Neutrophil (primary cell): Measurements from ENCODE around the gene MYORG.

Experiments used
- H3K27ac ChIP-seq: fragments of 200-600 bp; sonication (generic); 2 replicates; pipeline ENCODE4 v1.5.1; 2016; ENCODE audit warnings: mild to moderate bottlenecking, moderate library complexity
- H3K27me3 ChIP-seq: fragments of 200-600 bp; sonication (generic); 2 replicates; pipeline ENCODE4 v1.6.0; 2016; ENCODE audit warnings: mild to moderate bottlenecking
- H3K36me3 ChIP-seq: fragments of 200-600 bp; sonication (generic); 2 replicates; pipeline ENCODE4 v1.5.1; 2017
- H3K4me1 ChIP-seq, 2 experiments: fragments of 200-600 bp in 1 of 2; sonication (generic) in 1 of 2; 1 replicate in 1 of 2; 2 replicates in 1 of 2; pipeline versions ENCODE4 v1.5.1 to v1.6.1; 2013 to 2016; ENCODE audit warnings: low read depth in 1 of 2, low read length in 1 of 2, mild to moderate bottlenecking in 1 of 2, moderate library complexity in 1 of 2; ENCODE audit not compliant: control insufficient read depth in 1 of 2, insufficient read depth in 1 of 2
- H3K4me3 ChIP-seq, 2 experiments: fragments of 200-600 bp in 1 of 2; sonication (generic) in 1 of 2; 1 replicate in 1 of 2; 2 replicates in 1 of 2; pipeline ENCODE4 v1.5.1; 2013 to 2016; ENCODE audit warnings: low read depth in 1 of 2, low read length in 1 of 2, mild to moderate bottlenecking in 1 of 2, moderate library complexity in 1 of 2
- H3K9me3 ChIP-seq: fragments of 200-600 bp; sonication (generic); 2 replicates; pipeline ENCODE4 v1.5.1; 2016
- TF ChIP-seq, protein P1 (sequence below): fragments of 200-600 bp; sonication (generic); IDR thresholded peaks from 2 replicates; pipeline ENCODE4 v1.5.1; 2016; ENCODE audit warnings: antibody characterized with exemption

Gene MYORG

DNA sequence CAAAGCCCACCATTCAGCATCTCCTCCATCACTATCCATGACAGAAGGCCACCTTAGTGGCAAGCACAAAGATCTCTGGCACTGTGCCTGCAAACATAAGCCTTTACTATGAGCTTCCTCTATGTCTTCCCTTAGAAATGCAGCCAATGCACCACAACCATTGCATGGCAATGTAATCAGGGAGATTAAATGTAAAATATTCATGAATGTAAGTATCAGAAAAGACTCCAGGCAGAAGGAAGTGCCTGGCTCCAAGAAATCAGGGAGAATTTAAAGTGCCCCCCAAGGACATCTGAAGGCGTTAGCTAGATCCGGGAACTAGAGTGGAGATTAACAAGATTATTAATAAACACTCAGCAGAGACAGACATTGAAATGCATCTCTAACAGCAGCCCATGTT lies 32.5 kb upstream of the MYORG start:
- Histone ChIP-seq H3K27ac (no peak overlapping the region), H3K4me1 (peaks cover 19 to 24% of the 10 kb centered on the region in 2 experiments), H3K27me3 (no peaks in the 10 kb centered on the region), H3K9me3 (no peaks in the 10 kb centered on the region), H3K36me3 (peaks cover 15% of the 10 kb centered on the region), H3K4me3 (no peak overlapping the region)
- TF ChIP-seq, protein P1, sequence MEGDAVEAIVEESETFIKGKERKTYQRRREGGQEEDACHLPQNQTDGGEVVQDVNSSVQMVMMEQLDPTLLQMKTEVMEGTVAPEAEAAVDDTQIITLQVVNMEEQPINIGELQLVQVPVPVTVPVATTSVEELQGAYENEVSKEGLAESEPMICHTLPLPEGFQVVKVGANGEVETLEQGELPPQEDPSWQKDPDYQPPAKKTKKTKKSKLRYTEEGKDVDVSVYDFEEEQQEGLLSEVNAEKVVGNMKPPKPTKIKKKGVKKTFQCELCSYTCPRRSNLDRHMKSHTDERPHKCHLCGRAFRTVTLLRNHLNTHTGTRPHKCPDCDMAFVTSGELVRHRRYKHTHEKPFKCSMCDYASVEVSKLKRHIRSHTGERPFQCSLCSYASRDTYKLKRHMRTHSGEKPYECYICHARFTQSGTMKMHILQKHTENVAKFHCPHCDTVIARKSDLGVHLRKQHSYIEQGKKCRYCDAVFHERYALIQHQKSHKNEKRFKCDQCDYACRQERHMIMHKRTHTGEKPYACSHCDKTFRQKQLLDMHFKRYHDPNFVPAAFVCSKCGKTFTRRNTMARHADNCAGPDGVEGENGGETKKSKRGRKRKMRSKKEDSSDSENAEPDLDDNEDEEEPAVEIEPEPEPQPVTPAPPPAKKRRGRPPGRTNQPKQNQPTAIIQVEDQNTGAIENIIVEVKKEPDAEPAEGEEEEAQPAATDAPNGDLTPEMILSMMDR: no peak

DNA sequence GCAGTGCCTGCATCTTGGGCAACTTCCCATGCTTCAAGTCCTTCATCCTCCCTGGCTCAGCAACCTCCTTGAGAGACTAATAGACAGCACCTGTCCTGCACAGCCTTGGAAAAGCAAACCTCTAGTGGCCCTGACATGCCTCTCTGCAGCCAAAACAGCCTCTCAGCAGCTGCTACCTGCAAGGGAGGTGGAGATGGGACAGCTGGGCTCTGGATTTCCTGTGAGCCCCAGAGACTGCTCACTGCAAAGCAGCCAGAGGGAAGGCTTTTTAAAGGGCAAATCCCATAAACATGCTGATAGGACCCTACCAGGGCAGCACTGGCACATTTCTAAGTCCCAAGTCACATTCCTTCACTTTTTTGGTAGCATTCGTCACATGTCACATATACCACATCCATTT lies 31.5 kb upstream of the MYORG start:
- peaks cover 19 to 24% of the 10 kb centered on the region in 2 experiments for H3K4me1 ChIP-seq
- H3K27ac ChIP-seq: no peak overlapping the region
- no peaks in the 10 kb centered on the region for H3K27me3 ChIP-seq
- no peak overlapping the region for H3K4me3 ChIP-seq
- H3K36me3 ChIP-seq: peaks cover 20% of the 10 kb centered on the region
- TF ChIP-seq, protein P1: no peak
- H3K9me3 ChIP-seq: no peaks in the 10 kb centered on the region

DNA sequence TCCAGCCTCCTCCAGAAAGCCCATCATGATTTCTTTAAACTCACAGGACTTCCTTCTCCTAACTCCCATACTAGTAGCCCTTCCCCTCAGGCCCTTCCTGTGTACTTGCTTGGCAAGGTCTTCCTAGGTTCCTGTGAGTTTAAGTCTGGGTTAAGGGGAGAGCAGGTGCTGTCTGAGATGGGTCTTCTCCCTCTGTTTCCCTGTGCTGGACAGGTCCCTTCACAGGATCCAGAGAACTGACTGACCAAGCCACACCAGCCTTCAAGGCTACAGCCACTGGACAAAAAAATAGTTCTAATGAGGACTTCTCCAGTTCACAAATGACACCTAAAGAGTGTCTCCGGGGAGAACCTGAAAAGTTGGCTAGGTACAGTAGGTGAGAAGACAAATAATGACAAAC lies 29.5 kb upstream of the MYORG start:
- Histone ChIP-seq H3K27me3 (no peaks in the 10 kb centered on the region), H3K4me1 (peaks cover 19 to 24% of the 10 kb centered on the region in 2 experiments), H3K4me3 (no peak overlapping the region), H3K36me3 (peaks cover 38% of the 10 kb centered on the region), H3K27ac (no peak overlapping the region), H3K9me3 (no peaks in the 10 kb centered on the region)
- TF ChIP-seq, protein P1: no peak

DNA sequence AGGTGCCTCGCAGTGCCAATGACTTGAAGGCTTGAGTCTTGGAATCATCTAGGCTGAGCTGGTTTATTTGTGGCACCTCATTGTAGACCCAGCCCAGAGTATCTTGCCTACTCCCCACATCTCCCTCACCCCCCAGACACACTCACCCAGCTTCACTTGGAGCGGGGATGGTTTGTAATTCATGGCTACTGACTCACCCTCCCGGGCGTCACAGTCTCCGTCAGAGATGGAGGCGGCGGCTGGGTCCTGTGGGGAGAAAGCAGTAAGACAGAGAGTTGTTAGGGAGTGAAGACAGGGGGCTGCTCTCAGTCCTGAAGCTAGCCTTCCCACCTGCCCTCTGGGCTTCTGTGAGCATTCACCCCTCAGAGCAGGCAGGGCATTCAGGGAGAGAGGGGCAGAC lies 29.0 kb upstream of the MYORG start:
- Histone ChIP-seq H3K4me1 (peaks cover 19 to 24% of the 10 kb centered on the region in 2 experiments), H3K36me3 (peaks cover 43% of the 10 kb centered on the region), H3K27me3 (no peaks in the 10 kb centered on the region), H3K27ac (no peak overlapping the region), H3K9me3 (no peaks in the 10 kb centered on the region), H3K4me3 (no peak overlapping the region)
- TF ChIP-seq, protein P1: no peak

DNA sequence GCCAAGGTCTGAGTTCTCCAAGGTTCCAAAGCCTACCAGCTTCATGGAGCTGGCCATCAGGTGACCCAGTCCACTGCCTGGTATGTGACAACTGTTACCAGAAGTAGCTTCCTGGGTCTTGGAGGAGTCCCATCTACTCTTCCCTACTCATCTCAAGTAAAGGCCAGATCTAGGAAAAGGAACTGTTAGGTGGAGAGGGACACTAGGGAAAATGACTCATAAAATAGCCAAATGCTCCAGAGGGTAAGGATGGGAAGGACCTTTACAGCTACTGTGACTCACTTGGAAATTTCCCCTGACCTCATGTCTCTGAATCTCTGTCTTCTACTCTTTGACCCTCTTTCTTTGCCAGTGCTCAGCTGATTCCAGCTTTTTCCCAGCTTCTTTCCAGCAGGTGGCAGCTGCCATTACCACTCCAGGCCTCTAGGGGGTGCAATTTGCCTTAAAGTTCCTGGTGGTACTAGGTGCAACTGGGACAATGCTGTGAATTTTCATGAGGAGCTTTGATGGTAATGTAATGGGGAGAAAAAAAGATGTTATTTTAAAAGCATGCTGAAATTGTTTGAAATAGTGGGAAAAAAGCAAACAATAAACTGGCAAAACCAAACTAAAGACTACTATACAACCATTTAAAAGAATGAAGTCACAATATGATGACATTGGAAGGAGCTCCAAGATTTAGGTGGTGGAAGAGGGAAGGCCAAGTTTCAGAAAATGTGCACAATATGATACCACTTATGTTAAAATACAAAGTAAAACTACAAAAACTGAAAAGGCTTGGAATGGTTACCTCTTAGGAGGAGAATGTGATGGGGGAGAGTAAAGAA lies 27.1 kb upstream of the MYORG start:
- TF ChIP-seq, protein P1: peak; percentile 95
- Histone ChIP-seq H3K36me3 (peaks cover 63% of the 10 kb centered on the region), H3K4me1 (peaks cover 15 to 20% of the 10 kb centered on the region in 2 experiments), H3K27ac (no peak overlapping the region), H3K4me3 (no peak overlapping the region), H3K9me3 (no peaks in the 10 kb centered on the region), H3K27me3 (no peaks in the 10 kb centered on the region)
